ENCODE results near the gene SMTN.

SMTN gene

DNA sequence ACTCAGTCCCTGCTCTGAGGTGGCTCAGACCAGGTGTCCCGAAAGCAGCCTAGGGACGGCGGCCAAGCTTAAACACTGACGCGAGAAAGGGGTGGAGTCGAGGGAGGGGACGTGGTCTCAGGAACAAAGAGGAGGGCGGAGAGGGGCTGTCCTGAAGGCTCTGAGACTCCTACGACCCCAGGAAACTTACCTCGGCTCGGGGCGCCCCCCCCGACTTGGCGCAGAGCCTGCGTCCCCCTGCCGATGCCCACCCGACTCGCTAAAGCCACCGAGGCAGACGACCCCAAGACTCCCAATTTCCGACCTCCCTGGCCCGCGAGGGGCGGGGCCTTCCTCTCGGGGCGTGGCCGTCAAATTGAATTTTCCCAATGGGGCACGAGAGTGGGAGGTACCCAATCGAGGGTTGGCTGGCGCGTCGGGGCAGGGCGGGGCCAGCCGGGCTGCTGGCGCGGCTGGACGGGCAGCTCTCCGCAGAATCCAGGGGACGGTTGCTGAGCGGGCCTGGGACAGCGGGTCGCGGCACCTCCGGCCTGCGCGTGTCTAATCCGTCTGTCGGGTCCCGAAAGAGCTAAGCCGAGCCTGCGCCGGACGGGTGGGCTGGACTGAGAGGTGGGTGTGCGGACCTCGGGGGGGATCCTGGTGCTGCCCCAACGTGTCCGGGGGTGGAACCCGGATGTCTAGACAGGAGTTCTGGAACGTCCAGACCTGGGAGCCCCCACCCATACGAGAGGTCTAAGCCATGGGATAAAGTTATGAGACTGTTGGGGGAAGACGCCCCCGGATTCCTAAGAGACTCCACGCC is at the start of gene SMTN:
Gene SMTN, plus strand, starts transcription at position 471 of the 802 bp plus-strand sequence. CDS start 1,941 bp downstream, outside the sequence.
- in situ Hi-C loops (cut with MboI; ENCODE audit: low sequenced_read_pairs, unreplicated experiment): no loop called here
- TF ChIP-seq, protein P1, sequence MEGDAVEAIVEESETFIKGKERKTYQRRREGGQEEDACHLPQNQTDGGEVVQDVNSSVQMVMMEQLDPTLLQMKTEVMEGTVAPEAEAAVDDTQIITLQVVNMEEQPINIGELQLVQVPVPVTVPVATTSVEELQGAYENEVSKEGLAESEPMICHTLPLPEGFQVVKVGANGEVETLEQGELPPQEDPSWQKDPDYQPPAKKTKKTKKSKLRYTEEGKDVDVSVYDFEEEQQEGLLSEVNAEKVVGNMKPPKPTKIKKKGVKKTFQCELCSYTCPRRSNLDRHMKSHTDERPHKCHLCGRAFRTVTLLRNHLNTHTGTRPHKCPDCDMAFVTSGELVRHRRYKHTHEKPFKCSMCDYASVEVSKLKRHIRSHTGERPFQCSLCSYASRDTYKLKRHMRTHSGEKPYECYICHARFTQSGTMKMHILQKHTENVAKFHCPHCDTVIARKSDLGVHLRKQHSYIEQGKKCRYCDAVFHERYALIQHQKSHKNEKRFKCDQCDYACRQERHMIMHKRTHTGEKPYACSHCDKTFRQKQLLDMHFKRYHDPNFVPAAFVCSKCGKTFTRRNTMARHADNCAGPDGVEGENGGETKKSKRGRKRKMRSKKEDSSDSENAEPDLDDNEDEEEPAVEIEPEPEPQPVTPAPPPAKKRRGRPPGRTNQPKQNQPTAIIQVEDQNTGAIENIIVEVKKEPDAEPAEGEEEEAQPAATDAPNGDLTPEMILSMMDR (IDR thresholded peaks at IDR 0.05; ENCODE audit: borderline replicate concordance, control extremely low read depth, extremely low read depth, insufficient read depth, missing control alignments): no peak
- peak; percentile 96 for DNase-seq (ENCODE audit: low spot score)

DNA sequence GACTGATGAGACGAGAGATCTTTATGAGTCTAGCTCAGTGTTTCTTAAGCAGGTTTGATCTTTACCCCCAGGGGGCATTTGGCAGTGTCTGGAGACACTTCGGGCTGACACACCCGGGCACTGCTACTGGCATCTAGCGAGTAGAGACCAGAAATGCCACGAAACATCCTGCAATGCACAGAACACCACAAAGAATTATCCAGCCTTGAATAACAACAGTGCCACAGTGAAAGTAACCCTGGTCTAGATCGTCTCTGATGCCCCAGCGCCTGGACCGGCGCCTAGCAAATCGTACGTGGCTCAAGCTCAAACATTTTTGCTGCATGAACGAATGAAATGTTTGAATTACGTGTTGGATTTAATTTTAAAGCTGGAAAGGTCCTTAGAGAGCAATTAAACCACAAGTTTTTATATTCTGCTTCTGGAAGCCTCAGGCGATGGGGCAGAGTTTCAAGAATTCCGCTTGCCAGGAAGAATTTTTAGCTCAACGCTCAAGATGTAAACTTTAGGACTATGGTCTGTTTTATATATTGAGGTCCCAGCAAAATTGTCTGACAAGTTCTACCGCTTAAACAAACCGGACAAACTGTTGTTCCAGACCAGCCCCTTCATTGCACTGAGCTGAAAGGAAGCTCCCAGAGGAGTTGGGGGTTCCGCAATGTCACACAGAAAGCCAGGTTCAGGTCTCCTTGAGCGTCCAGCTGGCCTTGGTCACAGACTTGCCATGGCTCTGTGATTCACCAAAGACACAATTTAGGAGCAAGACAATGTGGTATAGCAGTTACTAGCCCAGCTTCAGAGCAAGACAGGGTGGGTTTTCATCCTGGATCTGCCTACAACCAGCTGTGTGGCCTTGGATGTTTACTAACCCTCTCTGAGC is 44.2 kb upstream of the SMTN start:
- TF ChIP-seq, protein P1 (IDR thresholded peaks at IDR 0.05; ENCODE audit: borderline replicate concordance, control extremely low read depth, extremely low read depth, insufficient read depth, missing control alignments): no peak
- DNase-seq (ENCODE audit: low spot score): no peak
- in situ Hi-C loops (cut with MboI; ENCODE audit: low sequenced_read_pairs, unreplicated experiment): no loop called here

DNA sequence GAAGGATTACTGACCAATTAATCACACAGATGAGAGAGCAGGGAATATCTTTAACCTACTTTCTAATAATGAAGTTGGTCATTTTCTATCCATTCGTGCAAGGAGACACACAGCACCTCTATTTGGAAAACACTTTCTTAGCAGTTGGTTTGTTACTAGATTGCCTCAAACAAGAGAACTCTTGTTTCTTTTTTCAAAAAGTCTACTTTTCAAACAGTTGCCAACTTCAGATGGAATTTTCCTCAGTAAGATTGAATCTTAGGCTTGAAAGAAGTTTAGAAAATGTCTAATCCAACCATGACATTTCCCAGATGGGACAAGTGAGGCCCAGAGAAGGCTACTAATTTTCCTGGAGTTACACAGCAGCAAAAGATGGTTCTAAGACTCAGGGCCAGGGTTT is 42.4 kb upstream of the SMTN start:
- in situ Hi-C loops (cut with MboI; ENCODE audit: low sequenced_read_pairs, unreplicated experiment): no loop called here
- DNase-seq (ENCODE audit: low spot score): no peak
- TF ChIP-seq, protein P1 (IDR thresholded peaks at IDR 0.05; ENCODE audit: borderline replicate concordance, control extremely low read depth, extremely low read depth, insufficient read depth, missing control alignments): no peak

DNA sequence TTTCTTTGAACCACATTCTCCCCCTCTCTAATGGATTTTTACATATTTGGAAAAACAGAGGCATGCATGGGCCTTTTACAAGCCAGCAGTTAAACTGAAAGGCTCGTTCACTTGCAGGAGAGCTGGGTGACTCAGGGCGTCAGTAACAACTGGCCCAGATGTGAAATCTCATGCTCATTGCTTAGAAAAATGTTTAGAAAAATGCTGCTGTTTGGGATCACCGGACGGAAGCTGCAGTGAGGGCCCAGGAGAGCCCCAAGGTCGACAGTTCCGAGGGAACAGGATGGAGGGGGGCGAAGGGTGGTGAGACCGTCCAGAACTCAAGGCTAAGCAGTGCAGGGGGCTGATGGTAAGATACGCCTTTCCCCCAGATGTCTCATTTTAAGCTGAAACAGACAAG is 41.7 kb upstream of the SMTN start:
- in situ Hi-C loops (cut with MboI; ENCODE audit: low sequenced_read_pairs, unreplicated experiment): no loop called here
- TF ChIP-seq, protein P1 (IDR thresholded peaks at IDR 0.05; ENCODE audit: borderline replicate concordance, control extremely low read depth, extremely low read depth, insufficient read depth, missing control alignments): no peak
- DNase-seq (ENCODE audit: low spot score): no peak

DNA sequence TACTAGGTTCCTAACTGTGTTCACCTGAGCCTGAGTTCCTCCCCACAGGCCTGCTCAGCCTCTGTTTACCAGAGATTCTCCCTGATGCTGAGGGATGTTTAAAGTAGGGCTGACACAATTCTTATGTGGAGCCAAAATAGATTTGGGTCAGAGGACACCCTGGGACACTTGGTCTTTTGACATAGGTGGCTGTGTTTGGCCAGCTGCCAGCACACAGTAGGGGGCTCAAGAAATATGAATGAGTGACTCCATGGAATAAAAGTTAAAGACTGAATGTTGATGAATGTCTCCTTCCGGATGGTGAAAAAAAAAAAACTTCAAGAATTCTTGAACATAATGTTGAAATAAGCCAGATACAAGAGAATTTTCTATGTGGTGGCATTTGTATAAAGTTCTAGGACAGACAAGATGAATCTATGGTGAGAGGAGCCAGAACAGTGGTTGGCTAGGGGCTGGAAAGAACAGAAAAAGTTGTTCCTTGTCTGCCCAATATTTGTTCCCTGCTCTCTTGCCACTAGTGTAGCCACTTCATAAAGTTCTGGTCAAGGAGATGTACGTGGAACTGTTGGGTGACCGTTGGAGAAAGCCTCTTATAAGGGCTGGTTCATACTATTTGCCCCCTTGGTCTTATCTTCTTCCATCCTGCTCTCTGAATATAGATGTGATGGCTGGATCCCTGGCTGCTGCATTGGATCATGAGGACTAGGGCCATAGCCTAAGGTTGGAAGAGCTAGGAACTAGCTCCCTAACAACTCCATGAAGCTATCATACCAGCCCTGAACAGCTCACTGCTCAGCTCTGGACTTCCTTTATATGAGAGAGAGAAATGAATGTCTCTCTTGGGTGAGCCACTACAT is 40.3 kb upstream of the SMTN start:
- TF ChIP-seq, protein P1 (IDR thresholded peaks at IDR 0.05; ENCODE audit: borderline replicate concordance, control extremely low read depth, extremely low read depth, insufficient read depth, missing control alignments): no peak
- no peak for DNase-seq (ENCODE audit: low spot score)
- in situ Hi-C loops (cut with MboI; ENCODE audit: low sequenced_read_pairs, unreplicated experiment): no loop called here

Data from GM13976 (cell line).